Neural cell (in vitro differentiated cells): ENCODE measurements around the gene C10orf95. TPM values are rescaled to one million over a fixed set of nuclear protein-coding genes. Genes with fewer than 3 reads are reported as not detected.

Source experiments
- H2AFZ ChIP-seq: fragments of 200-600, 300-800 bp; sonication (generic), shearing (Covaris generic); 2 replicates; pipeline ENCODE4 v1.6.0; 2014; ENCODE audit warnings: low read depth, mild to moderate bottlenecking, antibody characterized with exemption, low read length, moderate library complexity
- H3F3A ChIP-seq: fragments of 200-600 bp; shearing (Covaris generic); 2 replicates; pipeline ENCODE4 v1.6.1; 2016; ENCODE audit warnings: mild to moderate bottlenecking, moderate library complexity, mixed read lengths, antibody characterized with exemption, low read length; ENCODE audit not compliant: insufficient read depth, poor library complexity, severe bottlenecking
- H3K27ac ChIP-seq: fragments of 200-600, 300-800 bp; sonication (generic), shearing (Covaris generic); 2 replicates; pipeline ENCODE4 v1.5.1; 2014; ENCODE audit warnings: mild to moderate bottlenecking, low read length, moderate library complexity
- H3K27me3 ChIP-seq: fragments of 300-800, 200-600 bp; sonication (generic), shearing (Covaris generic); 2 replicates; pipeline ENCODE4 v1.6.0; 2014; ENCODE audit warnings: mild to moderate bottlenecking, low read depth, low read length, moderate library complexity; ENCODE audit not compliant: insufficient read depth
- H3K36me3 ChIP-seq: fragments of 300-800, 200-600 bp; sonication (generic), shearing (Covaris generic); 2 replicates; pipeline ENCODE4 v1.5.1; 2014; ENCODE audit warnings: mild to moderate bottlenecking, antibody characterized with exemption, low read length, moderate library complexity; ENCODE audit not compliant: insufficient read depth
- H3K4me2 ChIP-seq: fragments of 300-800, 200-600 bp; sonication (generic), shearing (Covaris generic); 2 replicates; pipeline ENCODE4 v1.6.0; 2014; ENCODE audit warnings: mild to moderate bottlenecking, low read length
- H3K4me3 ChIP-seq: fragments of 300-800, 200-600 bp; sonication (generic), shearing (Covaris generic); 2 replicates; pipeline ENCODE4 v1.5.1; 2014; ENCODE audit warnings: mild to moderate bottlenecking, low read length, moderate library complexity
- H3K79me2 ChIP-seq: fragments of 200-600 bp; shearing (Covaris generic); replicated peaks from 2 replicates; pipeline ENCODE4 v1.6.0; 2014; ENCODE audit warnings: mild to moderate bottlenecking, low read length, moderate library complexity; ENCODE audit not compliant: insufficient read depth
- H3K9ac ChIP-seq: fragments of 300-800, 200-600 bp; sonication (generic), shearing (Covaris generic); 2 replicates; pipeline ENCODE4 v1.6.1; 2016; ENCODE audit warnings: mild to moderate bottlenecking, low read length, mixed read lengths
- H3K9me2 ChIP-seq: fragments of 200-600 bp; shearing (Covaris generic); 2 replicates; pipeline ENCODE4 v1.6.1; 2016; ENCODE audit warnings: mild to moderate bottlenecking, low read length, mixed read lengths; ENCODE audit not compliant: insufficient read depth
- H3K9me3 ChIP-seq: fragments of 200-600, 300-800 bp; sonication (generic), shearing (Covaris generic); 2 replicates; pipeline ENCODE4 v1.6.1; 2016; ENCODE audit warnings: mild to moderate bottlenecking, mixed run types, low read length, moderate library complexity, mixed read lengths
- H4K20me1 ChIP-seq: fragments of 200-600 bp; shearing (Covaris generic); 2 replicates; pipeline ENCODE4 v1.6.1; 2016; ENCODE audit warnings: mild to moderate bottlenecking, mixed run types; ENCODE audit not compliant: insufficient read depth
- CTCF ChIP-seq: fragments of 450-650 bp; IDR thresholded peaks from 2 replicates; pipeline ENCODE4 v1.5.1; 2014; ENCODE audit warnings: antibody characterized with exemption, mild to moderate bottlenecking, moderate library complexity; ENCODE audit not compliant: poor library complexity, severe bottlenecking
- EP300 ChIP-seq: fragments of 450-650 bp; conservative IDR thresholded peaks from 2 replicates; pipeline ENCODE4 v1.6.1; 2014; ENCODE audit warnings: antibody characterized with exemption, mild to moderate bottlenecking, moderate library complexity; ENCODE audit not compliant: poor library complexity, severe bottlenecking
- EZH2 ChIP-seq: fragments of 200-600, 300-800 bp; shearing (Covaris generic), sonication (generic); IDR thresholded peaks from 2 replicates; pipeline ENCODE4 v1.6.1; 2014; ENCODE audit warnings: antibody characterized with exemption, low read length, borderline replicate concordance, mild to moderate bottlenecking; ENCODE audit not compliant: insufficient read depth, poor library complexity, severe bottlenecking
- MXI1 ChIP-seq: fragments of 450-650 bp; conservative IDR thresholded peaks from 2 replicates; pipeline ENCODE4 v1.6.1; 2014; ENCODE audit warnings: antibody characterized with exemption, mild to moderate bottlenecking; ENCODE audit not compliant: poor library complexity, severe bottlenecking
- POLR2AphosphoS5 ChIP-seq: IDR thresholded peaks from 2 replicates; pipeline ENCODE4 v1.6.1; 2012
- RAD21 ChIP-seq: fragments of 450-650 bp; conservative IDR thresholded peaks from 2 replicates; pipeline ENCODE4 v1.6.1; 2014; ENCODE audit warnings: antibody characterized with exemption, mild to moderate bottlenecking, moderate library complexity
- REST ChIP-seq: IDR thresholded peaks from 2 replicates; pipeline ENCODE4 v1.6.1; 2012; ENCODE audit warnings: borderline replicate concordance
- TAF1 ChIP-seq: IDR thresholded peaks from 2 replicates; pipeline ENCODE4 v1.6.1; 2012; ENCODE audit warnings: low read depth
- polyA plus RNA-seq: library from polyadenylated mRNA; depleted of rRNA; stranded (reverse); fragments of >200 nt; gene quantifications from 2 replicates; pipeline ENCODE4 v1.2.3, GENCODE V29; 2014

The C10orf95 gene
- polyA plus RNA-seq, 1 donor from 2014 or later = not detected

- Histone ChIP-seq H3K27me3 (no peaks in the 10 kb centered on the region), H2AFZ (no peak overlapping the region), H3F3A (no peaks in the 10 kb centered on the region), H3K9me3 (no peaks in the 10 kb centered on the region), H4K20me1 (no peaks in the 10 kb centered on the region), H3K4me2 (no peak overlapping the region), H3K9me2 (no peaks in the 10 kb centered on the region), H3K27ac (no peak overlapping the region), H3K4me3 (no peak overlapping the region), H3K79me2 (no peaks in the 10 kb centered on the region), H3K9ac (no peak overlapping the region), H3K36me3 (no peaks in the 10 kb centered on the region)
- TF ChIP-seq POLR2AphosphoS5 = no peak
- no peak for TF ChIP-seq TAF1
- TF ChIP-seq RAD21 = no peak
- TF ChIP-seq REST = no peak
These were observed 14.1 kb upstream of the C10orf95 start for GRCh38 chr10:102465466-102465865.

GRCh38 chr10:102463983-102464382 lies 12.6 kb upstream of the C10orf95 start:
- Histone ChIP-seq H3K4me2 (no peak overlapping the region), H3K9me3 (no peaks in the 10 kb centered on the region), H2AFZ (no peak overlapping the region), H3K27ac (no peak overlapping the region), H3F3A (no peaks in the 10 kb centered on the region), H3K9me2 (no peaks in the 10 kb centered on the region), H3K36me3 (no peaks in the 10 kb centered on the region), H3K9ac (no peak overlapping the region), H3K79me2 (no peaks in the 10 kb centered on the region), H3K4me3 (no peak overlapping the region), H4K20me1 (no peaks in the 10 kb centered on the region), H3K27me3 (no peaks in the 10 kb centered on the region)
- TF ChIP-seq CTCF (no peak), TAF1 (no peak), EP300 (no peak), REST (no peak), MXI1 (no peak), EZH2 (no peak)
